ENCODE results near the gene NTF3.

NTF3 gene

GRCh38 chr12:5520037-5520436 is 88.1 kb downstream of the NTF3 start:
- TF ChIP-seq CTCF (IDR thresholded peaks at IDR 0.05; ENCODE audit: low read length, missing control alignments): no peak

GRCh38 chr12:5520831-5521230 is 88.9 kb downstream of the NTF3 start:
- no peak for DNase-seq (ENCODE audit: low read depth)
- no peak overlapping the region for H3K4me3 ChIP-seq (replicated peaks; ENCODE audit: low read depth, low read length)
- TF ChIP-seq CTCF (IDR thresholded peaks at IDR 0.05; ENCODE audit: low read length, missing control alignments): no peak

More at GRCh38 chr12:5520037-5520436, 88.1 kb downstream of the NTF3 start:
- no peak for DNase-seq (ENCODE audit: low read depth)
- no peak overlapping the region for H3K4me3 ChIP-seq (replicated peaks; ENCODE audit: low read depth, low read length)

GRCh38 chr12:5521456-5522325 is 89.8 kb downstream of the NTF3 start:
- DNase-seq (ENCODE audit: low read depth): no peak
- TF ChIP-seq CTCF (IDR thresholded peaks at IDR 0.05; ENCODE audit: low read length, missing control alignments): no peak
- no peak overlapping the region for H3K4me3 ChIP-seq (replicated peaks; ENCODE audit: low read depth, low read length)

- H3K4me3 ChIP-seq (replicated peaks; ENCODE audit: low read depth, low read length): no peak overlapping the region
- no peak for TF ChIP-seq CTCF (IDR thresholded peaks at IDR 0.05; ENCODE audit: low read length, missing control alignments)
- no peak for DNase-seq (ENCODE audit: low read depth)
These were observed 90.8 kb downstream of the NTF3 start for GRCh38 chr12:5522432-5523335.

GRCh38 chr12:5523396-5524115 is 91.6 kb downstream of the NTF3 start:
- TF ChIP-seq CTCF (IDR thresholded peaks at IDR 0.05; ENCODE audit: low read length, missing control alignments): no peak
- DNase-seq (ENCODE audit: low read depth): no peak
- no peak overlapping the region for H3K4me3 ChIP-seq (replicated peaks; ENCODE audit: low read depth, low read length)

GRCh38 chr12:5524116-5524768 is 92.3 kb downstream of the NTF3 start:
- H3K4me3 ChIP-seq (replicated peaks; ENCODE audit: low read depth, low read length): no peak overlapping the region
- TF ChIP-seq CTCF (IDR thresholded peaks at IDR 0.05; ENCODE audit: low read length, missing control alignments): no peak
- no peak for DNase-seq (ENCODE audit: low read depth)
